ENCODE measurements around the gene PIK3C2G.

DNA sequence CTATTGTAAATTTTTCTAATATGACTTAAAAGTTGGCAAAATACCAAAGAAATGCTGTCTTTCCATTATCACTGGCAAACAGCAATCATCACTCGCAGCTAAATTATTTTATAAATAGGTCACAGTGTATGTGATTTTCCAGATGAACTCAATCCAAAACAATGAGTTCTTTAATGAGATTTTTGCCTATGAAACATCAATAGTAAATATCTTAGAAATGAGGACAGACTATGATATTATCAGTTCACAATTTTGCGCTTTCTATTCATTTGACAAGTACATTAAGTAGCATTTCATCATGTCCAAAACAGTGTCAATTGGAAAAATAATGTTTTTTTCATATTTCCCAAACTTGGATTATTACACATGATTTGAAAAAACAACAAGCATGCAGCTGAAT, 65.7 kb downstream of the PIK3C2G start:
- TF ChIP-seq, protein P1, sequence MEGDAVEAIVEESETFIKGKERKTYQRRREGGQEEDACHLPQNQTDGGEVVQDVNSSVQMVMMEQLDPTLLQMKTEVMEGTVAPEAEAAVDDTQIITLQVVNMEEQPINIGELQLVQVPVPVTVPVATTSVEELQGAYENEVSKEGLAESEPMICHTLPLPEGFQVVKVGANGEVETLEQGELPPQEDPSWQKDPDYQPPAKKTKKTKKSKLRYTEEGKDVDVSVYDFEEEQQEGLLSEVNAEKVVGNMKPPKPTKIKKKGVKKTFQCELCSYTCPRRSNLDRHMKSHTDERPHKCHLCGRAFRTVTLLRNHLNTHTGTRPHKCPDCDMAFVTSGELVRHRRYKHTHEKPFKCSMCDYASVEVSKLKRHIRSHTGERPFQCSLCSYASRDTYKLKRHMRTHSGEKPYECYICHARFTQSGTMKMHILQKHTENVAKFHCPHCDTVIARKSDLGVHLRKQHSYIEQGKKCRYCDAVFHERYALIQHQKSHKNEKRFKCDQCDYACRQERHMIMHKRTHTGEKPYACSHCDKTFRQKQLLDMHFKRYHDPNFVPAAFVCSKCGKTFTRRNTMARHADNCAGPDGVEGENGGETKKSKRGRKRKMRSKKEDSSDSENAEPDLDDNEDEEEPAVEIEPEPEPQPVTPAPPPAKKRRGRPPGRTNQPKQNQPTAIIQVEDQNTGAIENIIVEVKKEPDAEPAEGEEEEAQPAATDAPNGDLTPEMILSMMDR (IDR thresholded peaks at IDR 0.05) = no peak
- no peak for TF ChIP-seq EZH2 (IDR thresholded peaks at IDR 0.05)
